HTERT RPE-1 (cell line): ENCODE results near the gene GRIN2C.

Experiments
- in situ Hi-C: fragments of 300-500 bp; cut with MboI; formaldehyde crosslinking; loops from 4 replicates; pipeline ENCODE4 v1.14.3; 2020; ENCODE audit warnings: low sequenced_read_pairs

Gene GRIN2C

GRCh38 chr17:74864866-74865395 is 5.2 kb upstream of the GRIN2C start:
- in situ Hi-C loops: no loop called here

DNA sequence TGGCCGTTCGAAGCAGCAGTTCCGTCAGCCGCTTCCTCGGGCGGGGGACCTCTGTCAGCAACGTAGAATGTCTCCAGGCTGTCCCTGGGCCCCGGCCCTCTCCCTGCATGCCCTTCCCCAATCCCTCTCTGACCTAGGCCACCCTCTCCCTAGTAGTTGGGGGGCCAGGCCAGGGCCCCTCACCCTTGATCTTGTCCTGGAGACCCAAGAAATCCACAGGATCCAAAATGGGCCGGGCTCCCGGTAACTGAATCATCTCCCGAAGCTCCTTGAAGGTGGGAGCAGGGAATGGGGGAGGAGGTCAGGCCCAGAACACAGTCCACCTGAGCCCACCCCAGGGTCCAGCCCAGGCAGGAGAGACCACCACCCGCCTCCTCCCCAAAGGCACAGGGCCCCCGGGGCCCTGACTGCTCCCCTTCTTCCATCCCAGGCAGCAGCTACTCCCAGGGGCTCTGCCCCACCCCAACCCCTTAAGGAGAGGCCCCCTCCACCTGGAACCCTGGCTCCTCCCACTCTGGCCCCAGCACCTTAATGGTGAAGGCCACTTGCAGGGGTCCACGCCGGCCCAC is 4.7 kb upstream of the GRIN2C start:
- in situ Hi-C loops: no loop called here

DNA sequence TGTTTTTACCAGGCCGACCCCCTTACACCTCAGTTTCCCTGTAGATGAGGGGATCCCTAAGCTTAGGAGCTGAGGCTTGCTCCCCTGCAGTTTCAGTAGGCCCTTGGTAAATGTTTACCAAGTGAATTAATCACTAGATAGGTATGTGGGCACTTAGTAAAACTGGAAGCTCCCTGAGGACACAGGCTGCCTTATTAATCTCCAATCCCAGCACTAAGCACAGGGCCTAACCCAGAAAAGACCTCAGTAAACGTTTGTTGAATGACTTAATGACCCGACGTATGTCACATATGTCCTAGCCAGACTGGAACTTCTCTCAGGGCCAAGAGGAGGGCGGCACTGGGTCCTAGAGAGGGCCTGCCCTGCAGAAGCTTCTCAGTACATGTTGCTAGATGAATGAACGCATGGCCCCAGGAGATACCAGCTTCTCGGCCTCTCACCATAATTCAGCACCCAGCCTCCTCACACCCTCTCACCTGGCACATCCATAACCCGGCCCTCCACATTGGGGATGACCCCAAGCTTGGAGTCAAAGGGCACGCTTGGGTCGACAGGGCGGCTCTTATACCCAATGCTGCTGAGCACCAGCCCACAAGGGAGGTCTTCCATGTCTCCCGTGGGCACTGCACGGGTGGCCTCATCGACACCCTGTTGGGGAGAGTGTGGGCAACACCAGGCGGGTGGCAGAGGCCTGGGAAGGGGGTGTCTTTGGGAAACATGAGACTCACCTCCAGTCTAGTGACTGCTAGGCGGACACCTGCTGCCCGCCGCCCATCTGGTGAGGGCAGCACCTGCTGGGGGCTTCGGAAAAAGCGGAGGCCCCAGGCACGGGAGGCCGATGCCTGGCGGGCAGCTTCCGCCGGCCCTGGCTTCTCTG is 4.0 kb upstream of the GRIN2C start:
- in situ Hi-C loops: no loop called here

GRCh38 chr17:74862919-74863318 is 3.2 kb upstream of the GRIN2C start:
- in situ Hi-C loops: no loop called here

DNA sequence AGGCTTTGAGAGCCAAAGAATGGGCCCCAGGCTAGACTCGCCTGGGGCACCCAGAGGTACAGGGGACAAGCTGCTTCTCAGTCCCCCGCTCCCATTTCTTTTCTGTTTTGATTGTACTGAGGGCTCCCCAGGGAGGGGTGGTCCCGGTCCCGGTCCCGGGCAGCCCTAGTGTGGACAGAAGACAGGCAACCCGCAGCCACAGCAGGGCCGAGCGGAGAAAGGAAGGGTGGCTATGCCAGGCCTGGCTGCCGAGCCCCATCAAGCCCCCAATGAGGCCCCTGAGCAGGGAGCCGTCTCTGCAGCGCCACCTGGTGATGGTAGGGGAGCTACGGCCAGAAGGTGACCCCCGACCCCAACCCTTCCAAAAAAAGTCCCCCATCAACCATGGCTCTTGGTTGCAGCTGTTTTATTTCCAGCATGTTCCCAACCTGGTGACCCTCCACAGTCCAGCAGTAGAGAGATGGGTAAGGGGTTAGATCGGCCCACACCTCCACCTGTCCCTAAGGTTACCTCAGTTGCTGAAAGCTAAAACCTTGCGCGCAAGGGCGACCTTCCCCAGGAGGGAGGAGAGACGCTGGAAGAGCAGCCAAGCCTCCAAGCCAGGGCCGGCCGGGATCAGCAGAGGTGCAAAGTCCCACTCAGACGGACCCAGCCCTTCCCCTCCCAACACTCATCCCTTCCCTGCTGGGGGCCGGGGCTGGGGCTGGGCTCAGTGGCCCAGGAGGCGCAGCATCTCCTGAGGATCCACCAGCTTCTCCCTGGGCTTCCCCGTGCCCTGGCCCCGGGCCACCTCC is 2.6 kb upstream of the GRIN2C start:
- in situ Hi-C loops: no loop called here

DNA sequence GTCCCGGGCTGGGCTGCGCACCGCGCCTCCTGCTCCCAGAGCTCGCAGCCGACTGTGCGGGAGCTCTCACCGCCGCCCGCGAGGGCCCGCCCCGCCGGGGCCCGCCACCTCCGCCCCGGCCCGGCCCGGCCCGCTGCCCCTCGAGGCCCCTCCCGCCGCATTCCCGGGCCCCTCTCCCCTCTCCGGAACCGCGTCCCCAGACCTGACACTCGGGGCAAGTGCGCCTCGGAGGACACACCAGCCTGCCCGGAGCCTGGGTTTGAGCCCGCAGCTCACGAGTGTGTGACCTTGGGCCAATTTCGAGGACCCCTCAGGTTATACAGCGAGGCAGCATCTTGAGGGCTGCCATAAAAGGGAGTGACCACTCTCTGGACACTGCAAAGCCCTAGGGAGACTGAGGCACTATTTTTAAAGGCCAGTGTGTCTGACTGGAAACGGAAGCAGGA is 2.0 kb upstream of the GRIN2C start:
- in situ Hi-C loops: no loop called here

DNA sequence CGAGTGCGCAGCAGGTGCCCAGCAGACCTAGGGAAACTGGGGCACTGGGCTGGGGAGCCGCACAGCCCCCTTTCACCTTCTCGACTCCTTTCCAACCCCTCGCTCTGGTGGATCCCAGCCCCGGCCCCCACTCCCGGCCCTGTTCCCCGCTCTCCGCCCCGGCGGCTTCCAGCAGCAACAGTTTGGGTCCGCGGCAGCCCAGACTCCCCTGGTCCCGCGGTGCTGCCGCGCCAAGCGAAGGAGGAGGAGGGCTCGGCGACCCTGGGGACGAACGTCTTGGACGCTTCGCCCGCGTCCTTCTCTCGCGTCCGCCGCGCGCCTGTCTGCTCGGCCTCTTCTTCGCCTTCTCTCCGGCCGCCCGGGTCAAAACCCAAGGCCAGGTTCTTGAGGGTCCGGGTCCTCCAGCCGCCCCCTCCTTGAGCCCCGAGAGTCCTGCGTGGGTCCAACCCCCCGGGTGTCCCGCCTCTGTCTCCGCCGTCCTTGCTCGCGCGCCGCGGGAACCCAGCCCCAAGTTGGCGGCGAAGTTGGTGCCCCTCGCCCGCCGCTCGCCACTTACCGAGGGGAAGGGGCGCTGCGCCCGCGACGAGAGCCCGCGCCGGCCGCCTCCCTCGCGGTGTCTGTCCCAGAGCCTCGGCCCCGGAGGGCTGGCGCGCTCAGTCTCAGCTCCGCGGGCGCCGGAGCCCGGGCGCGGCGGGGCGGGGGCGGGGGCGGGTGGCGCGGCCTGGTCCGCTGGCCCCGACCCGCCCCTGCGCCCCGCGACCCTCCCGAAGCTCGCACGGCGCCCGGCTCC is 1.4 kb upstream of the GRIN2C start:
- in situ Hi-C loops: no loop called here

- in situ Hi-C loops: no loop called here
Measured at GRCh38 chr17:74860229-74860871, 665 bp upstream of the GRIN2C start.

DNA sequence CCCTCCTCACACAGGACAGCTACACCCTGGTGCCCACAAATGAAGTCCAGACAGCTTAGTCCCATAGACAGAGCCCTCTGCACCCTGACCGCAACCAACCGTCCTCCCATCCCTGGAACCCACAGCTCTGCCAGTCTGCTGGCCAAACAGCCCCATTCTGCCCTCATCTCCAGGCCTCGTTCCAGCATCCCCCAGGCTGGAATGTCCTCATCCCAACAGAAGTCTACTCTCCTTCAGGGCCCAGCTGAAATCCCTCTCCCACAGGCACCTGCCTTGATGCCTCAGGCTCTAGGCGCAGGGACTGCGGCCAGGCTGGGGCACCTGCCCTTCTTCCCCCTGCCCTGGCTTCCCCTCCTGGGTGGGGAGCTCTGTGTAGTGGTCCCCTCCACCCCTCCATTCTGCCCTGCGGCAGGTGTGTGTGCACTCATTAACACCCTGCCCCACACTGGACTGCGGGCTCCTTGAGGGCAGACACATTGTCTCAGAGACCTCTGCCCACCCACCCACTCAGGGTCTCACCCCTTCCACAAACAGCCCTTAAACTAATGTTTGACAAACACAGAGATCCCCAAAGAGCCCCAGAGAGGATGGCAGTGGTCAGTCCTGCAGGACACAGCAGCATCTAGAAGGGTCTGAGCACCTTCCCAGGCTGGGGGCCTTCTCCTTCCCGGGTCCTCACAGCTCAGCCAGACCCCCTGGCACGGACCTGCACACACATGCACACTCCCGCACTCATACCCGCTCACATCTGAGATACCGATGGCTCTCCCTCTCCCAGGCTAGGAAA is 820 bp downstream of the GRIN2C start:
- in situ Hi-C loops: no loop called here

DNA sequence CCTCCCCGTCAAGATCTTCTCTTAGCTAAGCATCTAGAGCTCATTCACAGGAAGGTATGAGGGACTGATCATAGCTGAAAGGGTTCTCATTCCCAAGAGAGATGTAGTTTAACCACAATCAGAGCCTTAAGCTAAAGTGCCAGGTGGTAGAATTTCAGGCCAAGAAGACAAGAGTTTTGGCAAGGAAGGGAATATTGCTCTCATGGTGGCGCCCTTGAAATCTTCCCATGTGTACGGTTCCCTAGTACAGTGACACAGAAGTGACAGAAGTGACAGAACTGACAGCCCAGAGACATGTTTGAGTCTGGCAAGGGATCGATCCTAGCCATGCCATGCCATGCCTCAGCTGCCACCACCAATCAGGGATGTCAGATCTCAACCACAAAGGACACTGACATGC is 2.5 kb downstream of the GRIN2C start:
- in situ Hi-C loops: no loop called here

GRCh38 chr17:74856112-74856511 is 3.6 kb downstream of the GRIN2C start:
- in situ Hi-C loops: no loop called here

DNA sequence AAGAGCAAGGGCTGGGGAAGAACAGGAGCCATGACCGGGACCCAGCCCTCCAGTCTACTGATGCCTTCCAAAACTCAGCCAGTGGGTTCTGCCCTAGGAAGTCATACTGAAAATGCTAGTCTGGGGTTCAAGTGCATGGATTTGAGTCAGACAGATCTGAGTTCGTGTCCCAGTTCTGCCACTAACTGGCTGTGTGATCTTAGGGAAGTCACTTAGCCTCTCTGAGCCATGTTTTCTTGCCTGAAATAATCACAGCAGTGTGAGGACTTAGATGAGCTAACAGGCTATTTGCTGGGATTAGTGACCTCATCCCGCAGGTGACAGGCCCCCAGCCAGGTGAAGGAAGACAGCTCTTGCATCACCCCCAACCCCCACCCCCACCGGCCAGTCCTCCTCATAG is 4.4 kb downstream of the GRIN2C start:
- in situ Hi-C loops: no loop called here

- in situ Hi-C loops: no loop called here
Measured at GRCh38 chr17:74854792-74855191, 4.9 kb downstream of the GRIN2C start.

DNA sequence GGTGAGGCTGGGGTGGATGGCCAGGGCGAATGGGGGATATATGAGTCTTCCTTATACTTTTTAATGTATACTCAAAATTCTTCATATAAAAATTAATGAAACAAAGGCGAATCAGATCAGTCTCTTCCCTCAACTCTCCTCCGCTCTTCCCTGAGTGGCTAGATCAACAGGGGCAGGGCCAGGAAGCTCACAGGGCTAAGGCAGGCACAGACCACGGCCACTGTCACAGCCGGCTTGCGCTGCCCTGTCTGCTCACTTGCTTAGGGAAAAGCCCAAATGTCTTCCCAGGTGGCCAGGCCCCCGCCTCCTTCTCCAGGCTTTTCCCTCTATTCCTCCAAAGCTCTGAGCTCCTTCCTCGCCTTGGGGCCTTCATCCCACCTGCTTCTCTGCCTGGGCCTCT is 6.0 kb downstream of the GRIN2C start:
- in situ Hi-C loops: no loop called here

DNA sequence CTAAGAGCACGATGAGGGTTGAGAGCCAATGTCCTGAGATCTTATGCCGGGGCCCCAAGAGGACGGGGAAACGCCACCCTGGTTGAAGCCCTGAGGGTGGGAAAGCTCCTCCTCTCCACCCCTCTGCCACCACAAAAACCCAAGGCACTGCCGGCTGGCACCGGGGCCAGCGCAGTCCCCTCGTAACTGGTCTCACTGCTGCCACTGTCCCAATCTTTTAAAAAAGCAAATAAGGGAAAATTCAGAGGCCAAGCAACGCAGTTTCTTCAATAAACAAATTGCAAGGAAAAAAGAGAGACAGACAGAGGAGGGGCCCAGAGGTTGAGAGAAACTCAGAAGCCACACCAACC is 6.7 kb downstream of the GRIN2C start:
- in situ Hi-C loops: no loop called here

- in situ Hi-C loops: no loop called here
Measured at GRCh38 chr17:74852237-74853047, 7.2 kb downstream of the GRIN2C start.

- in situ Hi-C loops: no loop called here
Measured at GRCh38 chr17:74851612-74852236, 8.0 kb downstream of the GRIN2C start.

DNA sequence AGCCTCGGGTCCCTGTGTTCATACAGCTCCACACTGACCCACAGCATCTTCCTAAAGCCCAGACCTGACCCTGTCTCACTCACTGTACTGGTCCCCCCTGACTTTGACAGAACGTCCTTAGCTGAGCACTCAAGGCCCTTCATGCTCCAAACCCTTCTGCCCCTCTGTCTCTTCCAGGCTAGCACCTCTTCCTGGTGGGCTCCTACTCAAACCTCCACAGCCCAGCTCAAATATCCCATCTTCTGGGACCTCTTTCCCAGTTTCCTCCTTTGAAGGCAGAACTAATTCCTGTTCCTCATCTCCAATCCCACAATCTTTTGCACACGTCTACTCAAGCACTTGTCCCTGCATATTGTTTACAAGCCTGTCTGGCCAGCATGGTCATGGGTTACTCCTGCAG is 8.8 kb downstream of the GRIN2C start:
- in situ Hi-C loops: no loop called here
